CD14-positive monocyte (primary cell): Measurements from ENCODE around the gene NGFR. TPM values are rescaled to one million over a fixed set of nuclear protein-coding genes. Genes with fewer than 3 reads are reported as not detected.

Source experiments
- DNase-seq, 3 donors: peaks; one replicate each; pipeline ENCODE4 v3.0.0-alpha.2; 2011 to 2022
- H2AFZ ChIP-seq: 2 replicates; pipeline ENCODE4 v1.6.0; 2012; ENCODE audit warnings: mild to moderate bottlenecking, low read depth, low read length, inconsistent platforms; ENCODE audit not compliant: insufficient read depth, poor library complexity, severe bottlenecking
- H3K27ac ChIP-seq, 2 donors: 1 replicate in 1 of 2; 2 replicates in 1 of 2; pipeline ENCODE4 v1.5.1; 2012 to 2013; ENCODE audit warnings: low read length in 2 of 2, control low read depth in 1 of 2, inconsistent platforms in 1 of 2, low read depth in 1 of 2, mild to moderate bottlenecking in 1 of 2
- H3K27me3 ChIP-seq, 2 donors: one replicate each; pipeline versions ENCODE4 v1.6.0 to v1.6.1; 2011 to 2013; ENCODE audit warnings: low read length in 2 of 2; ENCODE audit not compliant: control insufficient read depth in 2 of 2, insufficient read depth in 2 of 2
- H3K36me3 ChIP-seq, 2 donors: replicated peaks in 1 of 2; 1 replicate in 1 of 2; 2 replicates in 1 of 2; pipeline versions ENCODE4 v1.5.1 to v1.6.1; 2012 to 2013; ENCODE audit warnings: low read length in 2 of 2, control low read depth in 1 of 2, inconsistent platforms in 1 of 2, mild to moderate bottlenecking in 1 of 2; ENCODE audit not compliant: insufficient read depth in 2 of 2, control insufficient read depth in 1 of 2
- H3K4me1 ChIP-seq, 2 donors: 1 replicate in 1 of 2; 2 replicates in 1 of 2; pipeline versions ENCODE4 v1.5.1 to v1.6.1; 2012 to 2013; ENCODE audit warnings: low read length in 2 of 2, control low read depth in 1 of 2, inconsistent platforms in 1 of 2, mild to moderate bottlenecking in 1 of 2, moderate library complexity in 1 of 2; ENCODE audit not compliant: insufficient read depth in 2 of 2, control insufficient read depth in 1 of 2
- H3K4me2 ChIP-seq: replicated peaks from 2 replicates; pipeline ENCODE3; 2012; ENCODE audit warnings: low read length, moderate library complexity, mild to moderate bottlenecking; ENCODE audit not compliant: poor library complexity, severe bottlenecking; ENCODE audit errors: extremely low read depth
- H3K4me3 ChIP-seq, 3 experiments: fragments of 200-600 bp in 1 of 3; sonication (generic) in 1 of 3; replicated peaks in 1 of 3; 1 replicate in 2 of 3; 2 replicates in 1 of 3; pipeline ENCODE4 v1.5.1; 2011 to 2013; ENCODE audit warnings: low read length in 3 of 3, mild to moderate bottlenecking in 3 of 3, control low read depth in 2 of 3, low read depth in 2 of 3, inconsistent platforms in 1 of 3, moderate library complexity in 1 of 3
- H3K79me2 ChIP-seq: 2 replicates; pipeline ENCODE4 v1.6.0; 2012; ENCODE audit warnings: mild to moderate bottlenecking, control low read depth, inconsistent platforms, low read length, moderate library complexity; ENCODE audit not compliant: insufficient read depth
- H3K9ac ChIP-seq: 2 replicates; pipeline ENCODE4 v1.6.0; 2017; ENCODE audit warnings: low read length, mild to moderate bottlenecking; ENCODE audit not compliant: insufficient read depth, poor library complexity, severe bottlenecking
- H3K9me3 ChIP-seq, 2 donors: replicated peaks in 1 of 2; 1 replicate in 1 of 2; 2 replicates in 1 of 2; pipeline versions ENCODE4 v1.5.1 to v1.6.1; 2012 to 2013; ENCODE audit warnings: low read length in 2 of 2, control low read depth in 1 of 2; ENCODE audit not compliant: control insufficient read depth in 1 of 2, insufficient read depth in 1 of 2
- H4K20me1 ChIP-seq: 2 replicates; pipeline ENCODE4 v1.6.0; 2012; ENCODE audit warnings: mild to moderate bottlenecking, low read length, control low read depth, moderate library complexity; ENCODE audit not compliant: insufficient read depth
- H3K27ac Mint-ChIP-seq, 7 donors: one replicate each; pipeline ENCODE4 v1.8.0; 2020; ENCODE audit warnings: mild to moderate bottlenecking in 7 of 7, mixed read lengths in 7 of 7, moderate library complexity in 6 of 7, inconsistent platforms in 2 of 7
- H3K27me3 Mint-ChIP-seq, 3 donors: one replicate each; pipeline ENCODE4 v1.8.0; 2021 to 2022; ENCODE audit warnings: low read depth in 3 of 3, mild to moderate bottlenecking in 3 of 3, mixed read lengths in 3 of 3, moderate library complexity in 3 of 3, inconsistent platforms in 1 of 3
- H3K36me3 Mint-ChIP-seq, 2 donors: one replicate each; pipeline ENCODE4 v1.8.0; 2020; ENCODE audit warnings: mixed read lengths in 2 of 2, inconsistent platforms in 1 of 2, mild to moderate bottlenecking in 1 of 2
- H3K4me1 Mint-ChIP-seq: one replicate; pipeline ENCODE4 v1.8.0; 2020; ENCODE audit warnings: mild to moderate bottlenecking, mixed read lengths
- H3K4me3 Mint-ChIP-seq, 2 donors: one replicate each; pipeline ENCODE4 v1.8.0; 2020; ENCODE audit warnings: mild to moderate bottlenecking in 2 of 2, mixed read lengths in 2 of 2, moderate library complexity in 1 of 2
- H3K9me3 Mint-ChIP-seq, 7 donors: one replicate each; pipeline ENCODE4 v1.8.0; 2020 to 2022; ENCODE audit warnings: mixed read lengths in 7 of 7, mild to moderate bottlenecking in 6 of 7, moderate library complexity in 6 of 7, inconsistent platforms in 2 of 7
- WGBS: methylation state at CpG from one replicate; pipeline ENCODE4 v1.1.5; 2013; ENCODE audit warnings: missing lambda C conversion rate; ENCODE audit not compliant: insufficient coverage; 5-methylcytosine and 5-hydroxymethylcytosine counted together
- intact Hi-C, 2 donors: fragments of 100-400 bp; cut with micrococcal nuclease; formaldehyde crosslinking; loops; one replicate each; pipeline versions ENCODE4 v1.15.0 to v1.15.1; 2023
- polyA plus RNA-seq, 3 donors: library from polyadenylated mRNA; depleted of rRNA in 1 of 3; unstranded in 2 of 3; stranded (reverse) in 1 of 3; fragments of 300-500 nt in 2 of 3; fragments of >200 nt in 1 of 3; fragmentation: Illumina TruSeq in 2 of 3; gene quantifications; 1 replicate in 2 of 3; 2 replicates in 1 of 3; pipeline ENCODE4 v1.2.3, GENCODE V29; 2012 to 2021
- TF ChIP-seq, protein P1 (sequence below): fragments of 200-600 bp; IDR thresholded peaks from one replicate; pipeline ENCODE4 v1.8.0; 2022; ENCODE audit warnings: antibody characterized with exemption, mild to moderate bottlenecking

NGFR gene
- polyA plus RNA-seq, 3 donors: 0.05 to 0.19 TPM; not detected in 1

DNA sequence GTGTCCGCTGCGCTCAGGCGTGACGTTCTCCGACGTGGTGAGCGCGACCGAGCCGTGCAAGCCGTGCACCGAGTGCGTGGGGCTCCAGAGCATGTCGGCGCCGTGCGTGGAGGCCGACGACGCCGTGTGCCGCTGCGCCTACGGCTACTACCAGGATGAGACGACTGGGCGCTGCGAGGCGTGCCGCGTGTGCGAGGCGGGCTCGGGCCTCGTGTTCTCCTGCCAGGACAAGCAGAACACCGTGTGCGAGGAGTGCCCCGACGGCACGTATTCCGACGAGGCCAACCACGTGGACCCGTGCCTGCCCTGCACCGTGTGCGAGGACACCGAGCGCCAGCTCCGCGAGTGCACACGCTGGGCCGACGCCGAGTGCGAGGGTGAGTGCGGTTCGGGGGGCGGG, 11.2 kb downstream of the NGFR start:
- DNase-seq: no peak
- no peak overlapping the region for H3K9ac ChIP-seq
- H2AFZ ChIP-seq: no peak overlapping the region
- H3K9me3 ChIP-seq: no peaks in the 10 kb centered on the region
- Mint-ChIP-seq H3K27me3 (peaks cover 21 to 71% (median 51%) of the 10 kb centered on the region in 3 donors), H3K27ac (no peak overlapping the region), H3K4me3 (no peak overlapping the region), H3K36me3 (no peaks in the 10 kb centered on the region), H3K4me1 (no peaks in the 10 kb centered on the region), H3K9me3 (peaks cover 0 to 6% (median 0%) of the 10 kb centered on the region in 7 donors)
- intact Hi-C loops: no loop called here
- H3K79me2 ChIP-seq: no peaks in the 10 kb centered on the region
- 95% methylated on average over 39 of the region's 57 CpGs for WGBS
- H3K27me3 ChIP-seq: peaks cover 0 to 38% of the 10 kb centered on the region in 2 donors
- no peak overlapping the region for H3K4me3 ChIP-seq
- H3K4me1 ChIP-seq: no peaks in the 10 kb centered on the region
- TF ChIP-seq, protein P1, sequence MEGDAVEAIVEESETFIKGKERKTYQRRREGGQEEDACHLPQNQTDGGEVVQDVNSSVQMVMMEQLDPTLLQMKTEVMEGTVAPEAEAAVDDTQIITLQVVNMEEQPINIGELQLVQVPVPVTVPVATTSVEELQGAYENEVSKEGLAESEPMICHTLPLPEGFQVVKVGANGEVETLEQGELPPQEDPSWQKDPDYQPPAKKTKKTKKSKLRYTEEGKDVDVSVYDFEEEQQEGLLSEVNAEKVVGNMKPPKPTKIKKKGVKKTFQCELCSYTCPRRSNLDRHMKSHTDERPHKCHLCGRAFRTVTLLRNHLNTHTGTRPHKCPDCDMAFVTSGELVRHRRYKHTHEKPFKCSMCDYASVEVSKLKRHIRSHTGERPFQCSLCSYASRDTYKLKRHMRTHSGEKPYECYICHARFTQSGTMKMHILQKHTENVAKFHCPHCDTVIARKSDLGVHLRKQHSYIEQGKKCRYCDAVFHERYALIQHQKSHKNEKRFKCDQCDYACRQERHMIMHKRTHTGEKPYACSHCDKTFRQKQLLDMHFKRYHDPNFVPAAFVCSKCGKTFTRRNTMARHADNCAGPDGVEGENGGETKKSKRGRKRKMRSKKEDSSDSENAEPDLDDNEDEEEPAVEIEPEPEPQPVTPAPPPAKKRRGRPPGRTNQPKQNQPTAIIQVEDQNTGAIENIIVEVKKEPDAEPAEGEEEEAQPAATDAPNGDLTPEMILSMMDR: no peak
- H3K36me3 ChIP-seq: no peaks in the 10 kb centered on the region
- H3K4me2 ChIP-seq: no peak overlapping the region
- no peak overlapping the region for H3K27ac ChIP-seq
- H4K20me1 ChIP-seq: no peaks in the 10 kb centered on the region

DNA sequence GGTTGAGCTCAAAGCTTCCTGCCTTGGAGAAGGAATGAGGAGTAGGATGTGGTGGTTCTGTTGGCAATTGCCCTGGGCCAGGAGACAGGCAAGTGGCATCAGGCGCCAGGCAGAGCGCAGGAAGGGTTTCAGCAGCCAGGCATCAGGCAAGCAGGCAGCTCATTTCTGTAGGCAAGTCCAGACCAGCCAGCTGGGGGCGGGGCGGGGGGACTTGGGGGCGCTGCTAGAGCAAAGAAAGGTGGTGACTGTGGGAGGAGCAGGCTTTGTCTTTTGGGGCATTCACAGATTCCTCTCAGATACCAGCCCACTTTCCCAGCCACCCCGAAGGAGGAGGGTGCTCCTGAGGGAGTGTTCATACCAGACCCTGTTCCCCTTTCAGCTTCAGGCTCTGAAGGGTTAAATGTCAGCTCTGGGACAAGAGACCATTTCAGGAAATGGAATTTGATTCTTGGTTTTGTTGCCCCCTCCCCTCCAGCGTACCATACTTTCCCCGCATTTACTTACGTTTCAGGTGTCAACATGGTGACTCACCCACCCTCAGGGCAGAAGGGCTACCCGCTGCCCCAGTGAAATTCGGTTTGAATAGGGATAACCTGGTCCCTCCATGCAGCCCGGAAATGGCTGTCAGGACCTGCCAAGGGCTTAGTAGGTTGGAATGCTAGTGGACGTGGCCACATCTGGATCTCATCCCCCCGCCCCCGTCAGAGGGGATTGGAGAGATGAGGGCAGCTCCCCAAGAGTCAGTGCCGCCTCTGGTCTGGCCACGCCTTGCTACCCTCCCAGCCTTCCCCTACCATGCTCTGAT, 13.2 kb downstream of the NGFR start:
- peaks cover 19 to 61% (median 47%) of the 10 kb centered on the region in 3 donors for H3K27me3 Mint-ChIP-seq
- TF ChIP-seq, protein P1: no peak
- H3K4me3 Mint-ChIP-seq: peak overlapping the region in 1 of 2 donors; percentile 16
- Histone ChIP-seq H2AFZ (no peak overlapping the region), H4K20me1 (no peaks in the 10 kb centered on the region), H3K9ac (no peak overlapping the region), H3K4me1 (peaks cover 5 to 8% of the 10 kb centered on the region in 2 donors), H3K4me3 (no peak overlapping the region), H3K27ac (no peak overlapping the region), H3K27me3 (peaks cover 0 to 28% of the 10 kb centered on the region in 2 donors), H3K36me3 (no peaks in the 10 kb centered on the region), H3K9me3 (no peaks in the 10 kb centered on the region), H3K79me2 (no peaks in the 10 kb centered on the region), H3K4me2 (no peak overlapping the region)
- peak overlapping the region in 1 of 7 donors; percentile 32 for H3K27ac Mint-ChIP-seq
- H3K9me3 Mint-ChIP-seq: peaks cover 0 to 6% (median 0%) of the 10 kb centered on the region in 7 donors
- DNase-seq: no peak
- 59% methylated on average over 9 of the region's 17 CpGs for WGBS
- no peaks in the 10 kb centered on the region for H3K36me3 Mint-ChIP-seq
- peaks cover 9% of the 10 kb centered on the region for H3K4me1 Mint-ChIP-seq
- intact Hi-C loops: no loop called here
